GM21515 (cell line): ENCODE results near the gene MSL3.

Experiments
- ATAC-seq: cut with Tn5 transposase; IDR thresholded peaks from one replicate; pipeline ENCODE4 v1.9.1; 2021; ENCODE audit not compliant: unreplicated experiment

Gene MSL3, protein sequence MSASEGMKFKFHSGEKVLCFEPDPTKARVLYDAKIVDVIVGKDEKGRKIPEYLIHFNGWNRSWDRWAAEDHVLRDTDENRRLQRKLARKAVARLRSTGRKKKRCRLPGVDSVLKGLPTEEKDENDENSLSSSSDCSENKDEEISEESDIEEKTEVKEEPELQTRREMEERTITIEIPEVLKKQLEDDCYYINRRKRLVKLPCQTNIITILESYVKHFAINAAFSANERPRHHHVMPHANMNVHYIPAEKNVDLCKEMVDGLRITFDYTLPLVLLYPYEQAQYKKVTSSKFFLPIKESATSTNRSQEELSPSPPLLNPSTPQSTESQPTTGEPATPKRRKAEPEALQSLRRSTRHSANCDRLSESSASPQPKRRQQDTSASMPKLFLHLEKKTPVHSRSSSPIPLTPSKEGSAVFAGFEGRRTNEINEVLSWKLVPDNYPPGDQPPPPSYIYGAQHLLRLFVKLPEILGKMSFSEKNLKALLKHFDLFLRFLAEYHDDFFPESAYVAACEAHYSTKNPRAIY

GRCh38 chrX:11757719-11758399 is at the start of gene MSL3:
Gene MSL3, plus strand, starts transcription at chrX:11758237. Its CDS starts 27 bp downstream, at chrX:11758264.
- peak; percentile 33 for ATAC-seq

GRCh38 chrX:11722304-11722703 is 35.7 kb upstream of the MSL3 start:
- ATAC-seq, result no peak

DNA sequence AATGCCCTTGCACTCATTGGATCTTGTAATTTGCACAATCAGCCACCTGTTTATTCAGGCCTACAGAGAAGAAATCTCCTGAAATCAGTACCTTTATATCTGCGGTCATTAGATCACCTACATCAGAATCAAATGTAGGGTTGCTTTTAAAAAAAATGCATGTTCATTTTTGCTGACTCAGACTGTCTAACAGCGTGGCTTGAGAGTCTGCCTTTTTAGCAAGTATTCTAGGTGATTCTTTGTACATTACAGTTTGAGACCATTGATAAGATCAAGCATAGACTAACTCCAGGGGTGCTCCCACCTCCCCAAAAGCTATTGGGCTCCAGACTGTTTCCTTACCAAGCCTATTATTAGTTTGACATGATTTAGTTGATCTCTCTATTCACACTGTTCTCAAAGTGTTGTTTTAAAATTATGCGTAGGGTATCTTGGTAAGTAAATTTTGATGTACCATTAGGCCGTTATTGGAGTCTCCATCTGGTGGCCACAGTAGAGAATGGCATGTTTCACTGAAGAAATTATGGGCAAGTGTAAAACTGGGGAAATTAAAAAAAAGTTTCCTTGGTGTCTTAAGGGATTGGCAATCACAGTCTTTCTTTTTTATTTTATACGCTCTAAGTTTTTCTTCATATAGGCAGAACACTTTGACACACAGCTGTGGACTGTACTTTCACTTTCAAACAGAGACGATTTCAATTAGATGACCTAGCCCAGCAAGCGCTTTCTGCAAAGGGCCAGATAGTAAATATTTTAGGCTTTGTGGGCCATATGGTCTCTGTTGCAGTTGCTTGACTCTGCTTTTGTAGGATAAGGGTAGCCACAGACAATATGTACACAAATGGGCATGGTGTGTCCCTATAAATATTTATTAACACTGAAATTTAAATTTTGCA is 33.7 kb upstream of the MSL3 start:
- ATAC-seq, result no peak

GRCh38 chrX:11725631-11726442 is 32.2 kb upstream of the MSL3 start:
- ATAC-seq, result no peak

DNA sequence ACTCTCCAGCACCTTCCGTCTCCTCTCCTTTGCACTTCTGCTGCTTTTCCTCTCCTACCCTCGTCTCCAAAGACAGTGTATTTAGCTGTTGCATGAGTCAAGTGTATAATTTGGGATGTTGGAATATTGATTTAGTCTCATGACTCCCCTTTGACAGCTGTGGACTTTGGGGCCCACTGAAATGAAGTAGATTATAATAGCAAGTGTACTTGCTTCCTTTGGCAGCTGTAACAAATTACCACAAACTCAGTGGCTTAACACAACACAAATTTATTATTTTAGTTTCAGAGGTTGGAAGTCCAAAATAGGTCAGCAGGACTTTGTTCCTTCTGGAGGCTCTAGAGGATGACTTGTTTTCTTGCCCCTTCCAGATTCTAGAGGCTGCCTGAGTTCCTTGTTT is 29.5 kb upstream of the MSL3 start:
- ATAC-seq, result no peak

DNA sequence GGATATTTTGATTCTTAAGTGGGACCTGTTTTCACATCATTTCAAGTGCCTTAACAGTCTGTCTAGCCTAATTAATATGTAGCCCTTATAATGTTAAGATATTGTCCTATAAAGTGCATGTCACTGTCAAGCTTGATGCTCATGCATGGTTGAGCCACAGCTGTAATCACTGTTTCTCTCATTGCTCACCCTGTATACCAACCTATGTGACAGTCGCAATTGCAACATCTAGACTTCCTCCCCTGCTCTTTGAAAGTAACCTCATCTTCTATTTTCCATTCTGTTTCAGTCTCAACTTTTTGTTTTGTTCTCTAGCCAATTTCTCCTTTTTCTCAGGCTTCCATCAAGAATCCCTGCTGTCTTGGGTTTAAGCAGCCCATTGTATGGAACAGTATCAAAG is 24.4 kb upstream of the MSL3 start:
- ATAC-seq, result no peak

DNA sequence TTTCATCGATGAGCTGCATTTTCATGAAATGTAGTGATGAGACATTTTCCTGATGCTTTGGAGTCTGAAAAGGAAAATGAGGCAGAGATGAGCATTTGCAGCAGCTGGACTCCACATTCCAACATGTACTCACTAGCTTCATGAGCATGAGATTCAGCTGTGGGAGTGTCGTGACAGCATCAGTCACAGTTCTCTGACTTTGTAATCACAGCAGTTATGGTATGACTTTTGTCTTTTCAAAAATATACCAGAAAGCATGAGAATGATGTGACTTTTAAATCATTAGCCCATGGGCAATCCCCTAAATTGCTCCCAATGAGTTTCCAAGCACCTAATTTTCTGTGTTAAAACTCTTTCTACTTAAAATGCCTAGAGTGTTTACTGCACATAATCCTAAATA is 18.3 kb upstream of the MSL3 start:
- no peak for ATAC-seq

GRCh38 chrX:11740794-11741193 is 17.2 kb upstream of the MSL3 start:
- ATAC-seq, result no peak

GRCh38 chrX:11741574-11741973 is 16.5 kb upstream of the MSL3 start:
- ATAC-seq, result no peak

DNA sequence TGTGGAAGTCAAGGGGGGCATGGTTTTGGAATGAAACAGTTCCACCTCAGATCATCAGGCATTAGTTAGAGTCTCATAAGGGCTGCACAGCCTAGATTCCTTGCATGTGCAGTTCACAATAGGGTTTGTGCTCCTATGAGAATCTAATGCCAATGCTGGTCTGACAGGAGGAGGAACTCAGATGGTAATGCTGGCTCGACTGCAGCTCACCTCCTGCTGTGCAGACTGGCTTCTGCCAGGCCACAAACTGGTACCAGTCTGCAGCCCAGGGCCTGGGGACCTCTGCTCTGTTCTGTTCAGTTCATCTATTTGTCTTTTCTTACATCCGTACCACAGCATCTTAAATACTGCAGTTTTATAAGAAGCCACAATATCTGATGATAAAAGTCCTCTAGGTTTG is 12.2 kb upstream of the MSL3 start:
- ATAC-seq, result no peak

DNA sequence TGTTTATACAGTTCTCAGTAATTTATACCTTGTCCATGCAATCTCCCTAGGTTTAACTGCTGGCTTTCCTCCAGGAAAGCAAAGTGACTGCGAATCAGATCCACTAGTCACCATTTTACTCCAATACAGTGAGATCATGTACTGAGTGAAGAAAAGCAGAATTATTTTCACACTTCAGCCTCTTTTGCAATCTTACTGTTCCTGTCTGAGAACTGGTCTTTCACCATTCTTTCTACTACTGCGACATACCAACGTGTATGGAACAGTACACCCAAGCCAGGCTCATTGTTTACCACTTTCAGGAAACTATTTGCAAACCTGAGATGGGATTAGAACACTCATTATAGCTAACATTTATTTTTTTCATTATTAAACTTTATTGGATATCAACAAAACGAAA is 8.0 kb upstream of the MSL3 start:
- no peak for ATAC-seq

DNA sequence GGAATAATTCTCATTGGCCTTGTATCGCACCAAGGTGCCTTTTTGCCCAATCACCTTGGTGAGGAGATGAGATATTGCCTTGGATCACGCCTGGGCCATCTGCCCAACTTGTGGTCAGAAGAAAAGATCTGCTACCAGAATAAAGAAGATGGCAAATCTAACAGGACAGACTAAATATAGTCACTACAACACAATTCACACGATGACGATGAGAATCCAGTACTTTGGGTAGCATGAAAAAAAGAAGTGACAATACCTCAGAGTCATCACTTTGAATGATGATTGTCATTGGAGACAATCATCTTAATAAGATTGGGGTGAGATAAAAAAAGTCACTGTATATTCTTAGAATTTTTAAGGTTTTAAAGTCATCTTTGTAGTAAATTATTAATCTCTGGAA is 7.3 kb upstream of the MSL3 start:
- ATAC-seq, result no peak

DNA sequence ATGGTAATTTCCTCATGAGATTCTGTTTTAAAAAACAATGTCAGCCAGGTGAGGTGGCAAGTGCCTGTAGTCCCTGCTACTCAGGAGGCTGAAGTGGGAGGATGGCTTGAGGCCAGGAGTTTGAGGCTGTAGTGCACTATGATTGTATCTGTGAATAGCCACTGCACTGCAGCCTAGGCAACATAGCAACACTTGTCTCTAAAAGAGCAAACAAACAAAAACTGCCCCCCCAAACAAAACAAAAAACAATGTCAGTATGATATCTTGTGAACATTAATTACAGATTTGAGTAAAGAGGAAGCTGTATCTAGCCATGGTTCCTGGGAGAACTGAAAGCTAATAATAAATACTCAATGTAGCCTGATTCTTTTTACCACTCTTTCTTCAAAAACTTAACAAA is 6.8 kb upstream of the MSL3 start:
- no peak for ATAC-seq

- ATAC-seq, result no peak
These were observed 4.4 kb upstream of the MSL3 start for GRCh38 chrX:11753668-11754067.

- no peak for ATAC-seq
These were observed 2.9 kb upstream of the MSL3 start for GRCh38 chrX:11754958-11755645.

- no peak for ATAC-seq
These were observed 2.3 kb upstream of the MSL3 start for GRCh38 chrX:11755724-11756123.

DNA sequence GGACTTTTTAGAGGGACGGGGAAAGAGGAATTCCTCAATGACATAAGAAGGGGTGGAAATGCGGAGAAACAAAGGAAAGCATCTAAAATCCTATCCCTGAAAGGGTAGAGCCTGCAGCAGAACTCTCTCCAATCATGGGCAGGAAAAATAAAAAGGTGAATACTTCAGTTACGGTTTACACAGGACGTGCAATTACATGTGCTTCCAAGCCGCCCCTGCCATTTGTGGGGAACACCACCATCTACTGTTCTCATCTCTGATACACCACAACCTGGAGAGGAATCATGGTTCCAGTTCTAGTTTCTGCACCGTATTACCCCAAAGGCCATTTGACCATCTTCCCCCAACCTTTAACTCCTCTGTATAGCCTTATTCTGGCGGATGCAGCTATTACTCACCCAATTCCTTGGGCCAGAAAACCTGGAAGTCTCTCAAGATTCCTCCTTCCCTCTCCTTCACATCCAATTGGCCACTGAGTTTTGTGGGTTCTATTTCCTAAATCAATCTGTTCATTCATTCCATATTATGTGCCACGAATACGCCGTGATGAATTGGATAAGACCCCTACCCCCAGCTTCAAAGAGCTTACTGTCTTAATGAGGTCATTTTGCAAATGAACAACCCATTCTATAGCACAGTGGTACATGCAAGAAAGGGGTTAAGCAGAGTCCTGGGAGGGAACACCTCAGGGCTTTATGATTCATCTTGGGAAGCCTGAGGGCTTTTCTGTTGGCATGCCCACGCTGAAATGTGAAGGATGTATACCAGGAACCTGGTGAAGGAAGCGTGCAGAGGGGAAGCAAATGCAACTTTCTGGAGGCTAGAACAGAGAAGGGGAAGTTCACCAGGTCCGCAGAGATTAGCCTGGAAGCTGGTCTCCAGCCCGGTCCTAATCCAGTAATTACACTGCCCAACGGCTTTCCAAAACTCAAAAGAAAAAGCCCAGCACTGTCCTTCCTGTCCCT is 1.4 kb upstream of the MSL3 start:
- ATAC-seq, result no peak

DNA sequence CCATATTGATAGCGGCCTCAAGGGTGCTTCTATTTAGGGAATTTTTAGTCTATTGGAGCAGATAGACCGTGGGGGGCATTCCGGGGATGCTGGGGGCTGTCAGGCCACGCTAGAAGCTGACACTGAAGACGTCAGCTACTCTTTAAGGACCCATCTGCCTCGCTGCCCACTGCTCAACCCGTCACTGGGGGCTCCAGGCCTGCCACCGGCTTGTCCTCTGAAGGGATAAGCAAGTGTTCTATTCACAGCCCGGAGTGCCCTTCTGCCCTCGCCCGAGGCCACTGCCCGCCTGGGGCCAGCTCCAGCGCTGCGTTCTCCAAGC is 679 bp upstream of the MSL3 start:
- ATAC-seq, result peak; percentile 4
